NK-92 (cell line): ENCODE measurements around the gene TAB2.
"Not testable (repeated sequence)": the region's sequence is repeated elsewhere in the genome, so short reads cannot be mapped to it uniquely, and the experiment has no call there.

Source experiments
- DNase-seq: peaks from one replicate; lab custom pipeline; 2025; ENCODE audit not compliant: unreplicated experiment; lab: John Stamatoyannopoulos, UW

Gene TAB2

GRCh38 chr6:149332602-149333265 is 15.2 kb downstream of the TAB2 start:
- no peak for DNase-seq

- DNase-seq, result no peak
These were observed 15.7 kb downstream of the TAB2 start for GRCh38 chr6:149333266-149333620.

GRCh38 chr6:149334201-149334600 is 16.7 kb downstream of the TAB2 start:
- no peak for DNase-seq

GRCh38 chr6:149334682-149335160 is 17.2 kb downstream of the TAB2 start:
- DNase-seq, result no peak

- DNase-seq, result no peak
These were observed 18.6 kb downstream of the TAB2 start for GRCh38 chr6:149335924-149336608.

- DNase-seq, result no peak
These were observed 19.1 kb downstream of the TAB2 start for GRCh38 chr6:149336609-149336928.

- DNase-seq, result no peak
These were observed 19.8 kb downstream of the TAB2 start for GRCh38 chr6:149337320-149337719.

- DNase-seq, result no peak
These were observed 22.7 kb downstream of the TAB2 start for GRCh38 chr6:149340200-149340599.

GRCh38 chr6:149342525-149342924 is 25.0 kb downstream of the TAB2 start:
- no peak for DNase-seq

GRCh38 chr6:149343501-149343900 is 26.0 kb downstream of the TAB2 start:
- no peak for DNase-seq

- DNase-seq, result no peak
These were observed 28.6 kb downstream of the TAB2 start for GRCh38 chr6:149346078-149346477.

GRCh38 chr6:149347067-149347466 is 29.6 kb downstream of the TAB2 start:
- DNase-seq, result no peak

- not testable (repeated sequence) for DNase-seq
These were observed 31.8 kb downstream of the TAB2 start for GRCh38 chr6:149349279-149349678.

- DNase-seq, result no peak
These were observed 36.5 kb downstream of the TAB2 start for GRCh38 chr6:149354009-149354408.

GRCh38 chr6:149356081-149356750 is 38.7 kb downstream of the TAB2 start:
- no peak for DNase-seq

GRCh38 chr6:149357726-149358538 is 40.4 kb downstream of the TAB2 start:
- no peak for DNase-seq

GRCh38 chr6:149359440-149359839 is 41.9 kb downstream of the TAB2 start:
- DNase-seq, result no peak

- no peak for DNase-seq
These were observed 43.0 kb downstream of the TAB2 start for GRCh38 chr6:149360536-149360935.

- no peak for DNase-seq
These were observed 44.8 kb downstream of the TAB2 start for GRCh38 chr6:149362289-149362688.

GRCh38 chr6:149363154-149363553 is 45.6 kb downstream of the TAB2 start:
- no peak for DNase-seq

- no peak for DNase-seq
These were observed 47.0 kb downstream of the TAB2 start for GRCh38 chr6:149364557-149364956.
